ENCODE measurements around the gene GFM1.
"Not testable (repeated sequence)": the region's sequence is repeated elsewhere in the genome, so short reads cannot be mapped to it uniquely, and the experiment has no call there.

Gene GFM1

GRCh38 chr3:158679547-158680000 lies 35.2 kb downstream of the GFM1 start:
- DNase-seq: peak; percentile 41

GRCh38 chr3:158680861-158681260 lies 36.5 kb downstream of the GFM1 start:
- no peak for DNase-seq

DNA sequence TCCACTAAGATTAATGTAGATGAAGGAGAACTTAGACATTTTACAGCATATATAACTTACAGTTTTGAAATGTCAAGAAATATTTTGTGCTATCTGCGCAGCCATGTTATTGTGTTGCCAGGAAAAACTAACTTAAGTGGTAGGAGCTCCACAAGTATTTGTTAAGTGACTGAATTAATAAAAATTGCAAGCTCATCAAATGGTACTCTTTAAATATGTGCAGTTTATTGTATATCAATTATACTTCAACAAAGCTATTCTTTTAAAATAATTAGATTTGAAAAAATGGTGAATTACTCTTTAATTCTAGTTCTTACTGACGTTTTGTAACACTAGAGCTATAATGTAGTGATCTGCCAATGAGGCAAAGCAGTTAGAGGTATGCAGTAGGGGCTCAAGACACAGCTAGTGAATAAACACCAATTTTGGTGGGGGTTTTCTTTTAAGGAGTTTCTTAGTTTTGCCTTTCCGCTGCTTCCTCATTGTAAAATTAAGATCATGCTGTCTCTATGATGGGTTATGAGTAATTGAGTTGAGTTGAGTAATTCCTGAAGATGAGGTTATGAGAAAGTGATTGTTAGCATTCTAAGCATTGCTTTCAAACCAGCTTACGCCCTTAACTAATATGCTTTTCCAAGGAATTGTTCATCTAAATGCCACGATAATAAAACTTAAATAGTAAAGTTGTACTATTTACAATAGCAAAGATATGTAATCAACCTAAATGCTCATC lies 39.1 kb downstream of the GFM1 start:
- DNase-seq: peak; percentile 90

DNA sequence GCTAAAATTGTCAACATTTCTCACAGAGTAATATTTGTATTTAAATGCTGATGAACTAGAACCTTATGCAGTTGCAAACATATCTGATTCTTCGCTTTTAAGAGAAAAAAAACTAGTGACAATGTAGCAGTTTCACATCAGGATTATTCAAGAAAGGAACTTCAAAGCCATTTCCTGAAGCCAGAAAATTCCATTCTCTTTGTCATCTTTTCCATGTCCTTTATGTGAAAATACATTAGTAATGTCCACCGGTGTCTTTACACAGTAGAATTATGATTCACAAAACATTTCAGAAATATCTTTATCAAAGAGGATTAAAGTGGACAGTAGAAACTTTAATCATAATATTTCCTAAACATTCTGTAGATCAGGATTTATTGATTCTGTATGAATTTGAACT lies 40.8 kb downstream of the GFM1 start:
- no peak for DNase-seq

DNA sequence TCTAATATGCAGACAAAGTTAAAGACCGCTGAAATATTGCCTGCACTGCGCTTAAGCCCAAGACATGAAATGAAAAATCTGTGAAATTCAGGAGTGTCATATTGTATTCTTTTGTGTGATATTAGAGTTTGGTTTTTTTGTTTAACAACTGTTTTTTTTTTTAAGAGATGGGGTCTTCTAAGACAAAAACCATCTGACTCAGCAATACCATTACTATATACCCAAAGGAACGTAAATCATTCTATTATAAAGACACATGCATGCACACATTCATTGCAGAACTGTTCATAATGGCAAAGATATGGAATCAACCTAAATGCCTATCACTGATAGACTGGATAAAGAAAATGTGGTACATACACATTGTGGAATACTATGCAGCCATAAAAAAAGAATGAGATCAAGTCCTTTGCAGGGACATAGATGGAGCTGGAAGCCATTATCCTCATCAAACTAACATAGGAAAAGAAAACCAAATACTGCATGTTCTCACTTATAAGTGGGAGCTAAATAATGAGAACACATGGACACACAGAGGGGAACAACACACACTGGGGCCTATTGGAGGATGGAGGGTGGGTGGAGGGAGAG lies 49.6 kb downstream of the GFM1 start:
- not testable (repeated sequence) for DNase-seq

- peak; percentile 63 for DNase-seq
Measured at GRCh38 chr3:158696618-158697017, 52.3 kb downstream of the GFM1 start.

DNA sequence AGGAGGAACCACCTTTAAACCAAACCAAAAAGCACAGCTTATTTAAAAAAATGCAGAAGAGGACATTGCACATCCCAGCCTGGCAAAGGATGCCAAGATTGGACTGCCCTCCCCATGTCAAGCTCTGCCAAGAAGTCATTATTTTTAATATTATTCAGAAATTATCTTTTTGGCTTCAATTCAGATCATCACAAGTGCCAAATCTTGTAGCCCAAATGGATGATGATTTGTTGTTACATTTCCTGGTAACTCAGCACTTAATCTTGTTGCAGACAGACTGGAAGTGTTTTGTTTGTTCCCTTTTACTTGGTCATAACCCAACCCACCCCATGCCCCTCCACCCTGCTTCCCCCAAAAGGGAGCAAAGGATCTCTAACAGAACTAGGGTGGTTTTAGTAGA lies 56.2 kb downstream of the GFM1 start:
- DNase-seq: no peak

- DNase-seq: peak; percentile 62
Measured at GRCh38 chr3:158701420-158702065, 57.2 kb downstream of the GFM1 start.

- peak; percentile 86 for DNase-seq
Measured at GRCh38 chr3:158702815-158703481, 58.6 kb downstream of the GFM1 start.

- DNase-seq: no peak
Measured at GRCh38 chr3:158703566-158703965, 59.2 kb downstream of the GFM1 start.

GRCh38 chr3:158709666-158710083 lies 65.3 kb downstream of the GFM1 start:
- peak; percentile 93 for DNase-seq

DNA sequence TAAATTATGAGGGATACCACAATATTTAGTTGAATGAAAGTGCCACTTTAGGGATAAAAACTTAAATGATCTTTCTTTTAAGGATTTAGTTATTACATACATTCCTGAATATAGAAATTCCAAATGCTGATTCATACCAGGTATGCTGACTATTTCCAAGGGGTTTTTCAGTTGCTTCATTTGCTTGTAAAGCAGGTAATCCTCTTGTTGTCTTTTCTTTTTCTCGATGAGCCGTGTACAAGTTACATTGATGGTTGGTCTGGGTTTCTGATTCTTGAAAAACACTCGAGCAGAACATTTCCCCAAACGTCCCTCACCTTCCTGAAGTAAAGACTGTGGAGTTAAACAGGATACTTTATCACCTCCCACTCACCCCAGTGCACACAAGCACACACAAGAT lies 66.3 kb downstream of the GFM1 start:
- DNase-seq: no peak

- peak; percentile 96 for DNase-seq
Measured at GRCh38 chr3:158711886-158712285, 67.6 kb downstream of the GFM1 start.

- no peak for DNase-seq
Measured at GRCh38 chr3:158712443-158712842, 68.1 kb downstream of the GFM1 start.

GRCh38 chr3:158713094-158713499 lies 68.8 kb downstream of the GFM1 start:
- no peak for DNase-seq

GRCh38 chr3:158717576-158717975 lies 73.2 kb downstream of the GFM1 start:
- DNase-seq: no peak

GRCh38 chr3:158718490-158719170 lies 74.3 kb downstream of the GFM1 start:
- peak; percentile 84 for DNase-seq

DNA sequence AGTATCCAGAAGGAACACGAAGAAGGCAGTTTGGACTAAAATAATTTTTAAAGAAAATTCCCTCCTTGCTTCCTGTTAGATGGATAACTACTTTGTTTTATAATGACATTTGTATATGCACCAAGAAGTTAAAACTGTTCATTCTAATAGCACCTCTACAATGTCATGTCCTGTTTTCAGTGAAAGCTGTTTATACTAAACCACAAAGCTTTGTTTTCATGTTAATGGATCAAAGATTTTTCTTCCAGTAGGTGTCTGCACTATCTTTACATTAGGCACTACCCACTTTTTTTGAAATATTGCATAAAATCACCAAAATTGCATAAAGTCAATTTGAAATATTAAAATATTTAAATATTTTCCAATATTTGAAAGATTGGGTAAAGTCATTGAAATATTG lies 77.8 kb downstream of the GFM1 start:
- DNase-seq: no peak

- DNase-seq: no peak
Measured at GRCh38 chr3:158723991-158724390, 79.7 kb downstream of the GFM1 start.

- peak; percentile 98 for DNase-seq
Measured at GRCh38 chr3:158725348-158726011, 81.2 kb downstream of the GFM1 start.

- DNase-seq: peak; percentile 69
Measured at GRCh38 chr3:158727206-158728060, 83.1 kb downstream of the GFM1 start.

GRCh38 chr3:158728061-158728377 lies 83.7 kb downstream of the GFM1 start:
- DNase-seq: no peak
